NK-92 (cell line): ENCODE measurements around the gene GPC1.

Experiments used
- DNase-seq: peaks from one replicate; lab custom pipeline; 2025; ENCODE audit not compliant: unreplicated experiment; lab: John Stamatoyannopoulos, UW

GPC1 gene

GRCh38 chr2:240454106-240454901, 18.8 kb downstream of the GPC1 start:
- no peak for DNase-seq

GRCh38 chr2:240455272-240455646, 19.8 kb downstream of the GPC1 start:
- no peak for DNase-seq

DNA sequence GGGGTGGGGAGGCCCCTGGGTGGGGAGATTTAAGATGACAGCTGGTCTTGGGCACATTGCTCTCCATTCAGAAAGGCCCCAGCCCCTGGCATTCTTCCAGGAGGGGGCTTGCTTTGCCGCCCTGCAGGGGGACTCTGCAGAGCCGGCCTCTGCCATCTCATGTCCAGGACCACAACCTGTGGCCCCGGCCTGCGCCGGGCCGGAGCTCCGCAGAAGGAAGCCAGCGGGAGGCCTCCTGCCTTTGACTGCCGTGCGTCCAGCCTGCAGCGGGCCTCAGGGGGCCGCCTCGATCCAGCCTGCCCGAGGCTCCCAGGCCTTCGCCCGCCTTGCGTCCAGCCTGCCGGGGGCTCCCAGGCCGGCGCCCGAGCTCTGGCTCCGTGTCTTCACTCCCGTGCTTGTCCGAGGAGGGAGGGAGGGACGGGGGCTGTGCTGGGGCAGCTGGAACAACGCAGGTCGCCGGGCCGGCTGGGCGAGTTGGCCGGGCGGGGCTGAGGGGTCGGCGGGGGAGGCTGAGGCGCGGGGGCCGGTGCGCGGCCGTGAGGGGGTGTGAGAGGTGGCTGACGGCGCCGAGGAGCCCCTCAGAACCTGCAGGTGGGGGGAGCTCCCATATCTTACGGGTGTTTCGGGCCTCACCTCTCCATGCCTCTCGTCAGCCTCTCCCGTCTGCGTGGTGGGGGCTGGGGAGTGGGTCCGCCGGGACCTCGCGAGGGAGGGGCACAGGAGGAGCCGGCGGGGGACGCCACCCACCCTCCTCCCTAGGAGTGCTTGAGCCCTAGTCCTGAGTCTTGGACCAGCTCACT, 20.4 kb downstream of the GPC1 start:
- no peak for DNase-seq

DNA sequence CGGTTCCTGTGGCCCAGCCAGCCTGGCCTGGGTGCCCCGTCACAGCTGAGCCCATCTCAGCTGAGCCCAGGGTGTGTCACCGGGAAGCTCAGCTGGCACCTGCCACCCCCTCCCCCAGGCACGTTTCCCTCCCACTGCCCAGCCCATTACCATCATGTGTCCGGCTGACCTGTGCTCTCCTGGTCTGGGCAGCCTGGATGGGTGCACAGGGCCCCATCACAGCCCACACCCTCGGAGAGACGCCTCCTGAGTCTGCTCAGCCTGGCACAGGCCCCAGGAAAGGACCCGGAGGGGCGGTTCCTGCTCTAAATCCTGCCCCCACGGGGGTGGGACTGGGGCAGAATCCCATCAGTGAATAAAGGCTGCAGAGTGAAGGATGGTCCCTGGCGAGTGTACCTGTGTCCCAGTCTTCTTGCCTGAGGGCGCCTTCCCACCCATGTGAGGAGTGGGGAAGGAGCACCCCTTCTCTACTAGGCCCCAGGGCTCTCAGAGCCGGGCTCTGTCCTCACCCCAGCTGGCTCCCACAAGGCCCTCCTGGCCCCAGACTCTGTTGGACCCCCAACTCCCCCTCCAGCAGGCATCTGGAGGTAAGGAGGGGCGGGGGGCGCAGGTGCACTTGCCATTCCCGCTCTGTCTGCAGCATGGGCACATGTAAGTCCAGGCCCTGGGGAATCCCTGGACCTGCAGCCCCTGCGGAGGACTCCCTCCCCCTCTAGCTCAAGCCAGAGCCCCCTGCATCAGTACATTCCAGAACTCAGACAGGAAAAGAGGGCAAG, 21.2 kb downstream of the GPC1 start:
- no peak for DNase-seq

GRCh38 chr2:240457223-240458043, 22.0 kb downstream of the GPC1 start:
- no peak for DNase-seq

- DNase-seq, result no peak
Measured at GRCh38 chr2:240458044-240458899, 22.8 kb downstream of the GPC1 start.

- no peak for DNase-seq
Measured at GRCh38 chr2:240458900-240459391, 23.5 kb downstream of the GPC1 start.

GRCh38 chr2:240459401-240460252, 24.2 kb downstream of the GPC1 start:
- no peak for DNase-seq

DNA sequence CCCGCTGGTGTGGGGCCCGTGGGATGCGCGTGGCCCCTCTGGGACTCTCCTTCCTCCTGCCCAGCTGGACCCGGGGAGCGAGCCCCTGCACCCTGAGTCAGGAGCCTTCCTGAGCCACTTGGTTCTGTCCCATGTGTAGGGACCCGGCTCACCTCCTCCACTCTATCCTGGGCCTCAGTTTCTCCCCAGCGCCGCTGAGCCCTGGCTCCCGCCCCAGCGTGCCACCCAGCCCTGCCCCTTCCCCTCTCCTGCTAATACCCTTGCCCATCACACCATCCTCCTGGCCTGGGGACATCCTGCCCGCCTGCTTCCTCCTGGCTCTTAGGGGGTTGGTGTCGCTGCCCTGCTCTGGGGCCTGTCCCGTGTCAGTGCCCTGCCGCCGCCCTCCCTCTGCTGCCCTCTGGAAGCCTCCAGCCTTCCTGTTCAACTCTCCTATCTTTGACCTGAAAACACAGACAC, 24.8 kb downstream of the GPC1 start:
- DNase-seq, result no peak

- no peak for DNase-seq
Measured at GRCh38 chr2:240460781-240461431, 25.4 kb downstream of the GPC1 start.

DNA sequence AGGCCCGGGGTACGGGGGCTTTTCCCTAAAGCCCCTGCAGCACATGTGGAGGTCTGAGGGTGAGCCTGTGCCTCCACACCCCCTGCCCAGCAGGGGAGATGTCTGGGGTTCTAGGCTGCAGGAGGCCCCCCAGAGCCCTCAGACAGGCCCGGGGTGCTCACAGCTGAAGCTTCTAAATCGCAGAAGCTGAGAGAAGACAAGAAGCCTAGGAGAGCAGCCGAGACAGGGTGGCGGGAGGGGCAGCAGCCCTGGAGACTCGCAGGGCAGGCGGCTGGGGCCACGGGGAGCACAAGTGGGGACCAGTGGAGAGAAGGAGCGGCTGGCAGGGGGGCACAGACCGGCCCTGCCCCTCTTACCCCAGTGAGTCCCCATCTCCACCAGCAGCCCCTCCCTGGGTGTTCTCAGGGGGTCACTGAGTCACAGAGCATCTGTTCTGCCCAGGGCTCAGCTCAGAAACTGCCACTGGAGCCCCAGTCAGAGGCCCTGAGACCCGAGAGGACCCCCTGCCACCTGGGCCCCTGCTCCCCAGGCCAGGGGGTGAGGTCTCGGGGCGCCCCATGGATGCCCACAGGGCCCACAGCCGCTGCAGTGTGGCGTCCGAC, 26.1 kb downstream of the GPC1 start:
- no peak for DNase-seq

GRCh38 chr2:240462073-240462706, 26.7 kb downstream of the GPC1 start:
- no peak for DNase-seq

DNA sequence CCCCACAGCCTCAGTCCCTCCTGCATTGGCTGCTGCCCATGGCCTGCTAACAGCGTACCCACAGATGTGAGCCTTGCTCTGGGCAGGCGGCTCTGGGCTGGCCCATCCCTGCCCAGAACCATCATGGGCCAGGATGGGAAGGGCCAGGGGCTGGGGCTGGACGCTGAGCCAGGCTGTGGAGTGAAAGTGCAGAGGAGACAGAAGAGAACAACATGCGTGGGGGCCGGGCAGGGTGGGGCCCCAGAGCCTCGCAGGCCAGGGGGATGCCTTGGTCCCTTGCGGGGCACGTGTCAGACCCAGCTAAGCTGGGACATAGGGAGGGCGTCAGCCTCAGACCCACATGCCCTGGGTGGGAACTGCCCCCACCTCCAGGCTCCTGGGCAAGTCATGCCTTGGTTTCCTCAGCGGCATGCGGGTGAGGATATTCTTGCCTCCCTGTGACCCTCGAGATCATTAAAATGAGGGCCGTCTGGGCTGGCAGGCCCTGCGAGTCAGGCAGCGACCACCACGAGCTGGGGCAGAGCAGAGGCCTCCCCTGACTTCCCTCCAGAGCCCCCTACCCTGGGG, 27.3 kb downstream of the GPC1 start:
- DNase-seq, result no peak

DNA sequence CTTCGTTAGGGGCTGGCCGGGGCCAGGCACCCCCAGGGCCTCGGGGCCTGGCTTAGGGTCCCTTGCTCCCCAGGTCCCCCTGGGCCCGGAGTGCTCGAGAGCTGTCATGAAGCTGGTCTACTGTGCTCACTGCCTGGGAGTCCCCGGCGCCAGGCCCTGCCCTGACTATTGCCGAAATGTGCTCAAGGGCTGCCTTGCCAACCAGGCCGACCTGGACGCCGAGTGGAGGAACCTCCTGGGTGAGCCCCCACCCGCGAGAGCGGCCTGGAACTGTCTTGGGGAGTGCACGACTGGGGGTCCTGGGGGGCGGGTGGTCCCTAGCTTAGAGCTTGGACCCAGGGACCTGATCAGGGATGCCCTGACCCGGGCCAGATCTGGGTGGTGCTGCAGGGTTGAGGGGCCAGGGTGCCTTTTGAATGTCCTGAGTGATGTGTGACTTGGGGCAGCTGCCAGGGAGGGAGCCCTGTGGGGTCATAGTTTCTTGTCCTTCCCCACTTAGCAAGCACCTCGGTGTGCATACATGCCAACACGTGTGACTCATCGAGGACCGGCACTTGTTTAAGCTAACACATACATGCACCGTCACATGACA, 27.9 kb downstream of the GPC1 start:
- DNase-seq, result no peak

DNA sequence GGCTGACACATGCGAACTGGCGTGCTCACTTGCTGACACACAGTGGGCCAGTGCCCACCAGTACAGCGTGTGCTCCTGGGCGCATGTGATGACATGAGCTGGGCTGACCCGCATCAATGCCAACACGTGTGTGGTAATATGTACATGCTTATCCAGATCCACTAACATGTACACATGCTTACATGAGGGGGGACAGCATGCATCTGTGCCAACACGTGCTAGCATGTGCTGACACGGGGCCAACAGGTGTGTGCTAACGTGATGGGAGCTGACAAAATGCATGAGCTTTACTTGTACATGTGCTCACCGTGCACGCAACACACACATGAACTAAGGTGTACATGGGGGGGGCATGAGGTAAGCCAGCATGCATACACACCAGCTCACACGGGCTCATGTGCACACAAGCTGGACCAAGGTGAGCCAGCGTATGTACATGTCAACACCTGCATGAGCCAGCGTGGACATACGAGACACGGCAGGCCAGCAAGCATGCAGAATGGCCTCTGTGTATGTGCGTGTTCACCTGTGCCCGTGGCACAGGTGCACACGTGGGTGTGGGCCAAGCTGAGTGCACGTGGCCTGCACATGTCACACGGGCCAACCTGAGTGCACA, 28.5 kb downstream of the GPC1 start:
- no peak for DNase-seq
